Smooth muscle cell (in vitro differentiated cells): Measurements from ENCODE around the gene ZNF205. TPM values are rescaled to one million over a fixed set of nuclear protein-coding genes. Genes with fewer than 3 reads are reported as not detected.

Experiments
- DNase-seq: peaks from one replicate; lab custom pipeline; 2025; ENCODE audit not compliant: unreplicated experiment; lab: John Stamatoyannopoulos, UW
- H2AFZ ChIP-seq: fragments of 200-600 bp; sonication (generic); 2 replicates; pipeline ENCODE4 v1.6.0; 2016; ENCODE audit warnings: antibody characterized with exemption, low read depth, mild to moderate bottlenecking
- H3F3A ChIP-seq: fragments of 200-600 bp; sonication (generic); 2 replicates; pipeline ENCODE4 v1.6.0; 2017; ENCODE audit warnings: antibody characterized with exemption, low read depth
- H3K27ac ChIP-seq: fragments of 200-600 bp; sonication (generic); 2 replicates; pipeline ENCODE4 v1.5.1; 2016; ENCODE audit warnings: low read depth, mild to moderate bottlenecking
- H3K27me3 ChIP-seq: fragments of 200-600 bp; sonication (generic); 2 replicates; pipeline ENCODE4 v1.6.1; 2016; ENCODE audit warnings: low read depth, mild to moderate bottlenecking
- H3K36me3 ChIP-seq: fragments of 200-600 bp; sonication (generic); 2 replicates; pipeline ENCODE4 v1.5.1; 2016; ENCODE audit warnings: low read depth
- H3K4me1 ChIP-seq: fragments of 200-600 bp; sonication (generic); 2 replicates; pipeline ENCODE4 v1.5.1; 2016; ENCODE audit warnings: low read depth
- H3K4me2 ChIP-seq: fragments of 200-600 bp; sonication (generic); 2 replicates; pipeline ENCODE4 v1.6.0; 2016; ENCODE audit warnings: mild to moderate bottlenecking
- H3K4me3 ChIP-seq: fragments of 200-600 bp; sonication (generic); 2 replicates; pipeline ENCODE4 v1.5.1; 2016; ENCODE audit warnings: mild to moderate bottlenecking
- H3K79me2 ChIP-seq: fragments of 200-600 bp; sonication (generic); 2 replicates; pipeline ENCODE4 v1.6.0; 2016; ENCODE audit warnings: low read depth, mild to moderate bottlenecking
- H3K9ac ChIP-seq: fragments of 200-600 bp; sonication (generic); 2 replicates; pipeline ENCODE4 v1.6.0; 2016; ENCODE audit warnings: low read depth
- H3K9me3 ChIP-seq: fragments of 200-600 bp; sonication (generic); replicated peaks from 2 replicates; pipeline ENCODE4 v1.5.1; 2016; ENCODE audit warnings: low read depth
- H4K20me1 ChIP-seq: fragments of 200-600 bp; sonication (generic); 2 replicates; pipeline ENCODE4 v1.6.0; 2016; ENCODE audit warnings: low read depth
- CTCF ChIP-seq: fragments of 200-600 bp; sonication (generic); IDR thresholded peaks from 2 replicates; pipeline ENCODE4 v1.5.1; 2017; ENCODE audit warnings: borderline replicate concordance, mild to moderate bottlenecking, antibody characterized with exemption; ENCODE audit not compliant: insufficient read depth, poor library complexity, severe bottlenecking
- WGBS: methylation state at CpG from one replicate; pipeline ENCODE4 v1.1.7; 2016; ENCODE audit warnings: low lambda C conversion rate; 5-methylcytosine and 5-hydroxymethylcytosine counted together
- polyA plus RNA-seq: library from polyadenylated mRNA; unstranded; fragments of >200 nt; fragmentation: Nextera tagmentation; extraction: Ambion mirVana; gene quantifications from 2 replicates; pipeline ENCODE4 v1.2.1, GENCODE V29; 2016
- total RNA-seq: library from RNA; depleted of rRNA; stranded (reverse); fragments of >200 nt; gene quantifications from 2 replicates; pipeline ENCODE4 v1.2.3, GENCODE V29; 2014

ZNF205 gene
- total and polyA plus RNA-seq, 2 experiments from 2014 or later = 7.2 to 11.9 TPM

GRCh38 chr16:3152277-3152990 lies 40.0 kb downstream of the ZNF205 start:
- peak overlapping the region; percentile 49 for H3K4me3 ChIP-seq
- H3K4me2 ChIP-seq = peak overlapping the region; percentile 72
- H3K27me3 ChIP-seq = no peaks in the 10 kb centered on the region
- 2% methylated on average over 42 of the region's 42 CpGs for WGBS
- H2AFZ ChIP-seq = peak overlapping the region; percentile 61
- DNase-seq = peak; percentile 76
- no peaks in the 10 kb centered on the region for H3K9me3 ChIP-seq
- H3K79me2 ChIP-seq = no peaks in the 10 kb centered on the region
- H3K36me3 ChIP-seq = no peaks in the 10 kb centered on the region
- no peaks in the 10 kb centered on the region for H4K20me1 ChIP-seq
- TF ChIP-seq CTCF = peak; percentile 5
- H3F3A ChIP-seq = peaks cover 36% of the 10 kb centered on the region
- H3K4me1 ChIP-seq = no peaks in the 10 kb centered on the region
- H3K9ac ChIP-seq = no peak overlapping the region
- H3K27ac ChIP-seq = peak overlapping the region; percentile 8

GRCh38 chr16:3152991-3153368 lies 40.6 kb downstream of the ZNF205 start:
- Histone ChIP-seq H3K79me2 (no peaks in the 10 kb centered on the region), H3K9me3 (no peaks in the 10 kb centered on the region), H3K4me2 (no peak overlapping the region), H4K20me1 (no peaks in the 10 kb centered on the region), H3F3A (peaks cover 36% of the 10 kb centered on the region), H3K27ac (no peak overlapping the region), H3K27me3 (no peaks in the 10 kb centered on the region), H3K4me1 (no peaks in the 10 kb centered on the region), H3K4me3 (peak overlapping the region; percentile 49), H2AFZ (no peak overlapping the region), H3K9ac (no peak overlapping the region), H3K36me3 (no peaks in the 10 kb centered on the region)
- WGBS = 16% methylated on average over 8 of the region's 8 CpGs
- DNase-seq = no peak
- TF ChIP-seq CTCF = no peak

GRCh38 chr16:3155181-3155580 lies 42.8 kb downstream of the ZNF205 start:
- no peak overlapping the region for H3K9ac ChIP-seq
- no peak overlapping the region for H3K4me2 ChIP-seq
- no peaks in the 10 kb centered on the region for H4K20me1 ChIP-seq
- no peak for DNase-seq
- H3K9me3 ChIP-seq = no peaks in the 10 kb centered on the region
- H3K79me2 ChIP-seq = no peaks in the 10 kb centered on the region
- peaks cover 36% of the 10 kb centered on the region for H3F3A ChIP-seq
- TF ChIP-seq CTCF = no peak
- no peaks in the 10 kb centered on the region for H3K27me3 ChIP-seq
- no peaks in the 10 kb centered on the region for H3K36me3 ChIP-seq
- no peak overlapping the region for H3K4me3 ChIP-seq
- no peak overlapping the region for H3K27ac ChIP-seq
- no peaks in the 10 kb centered on the region for H3K4me1 ChIP-seq
- 66% methylated on average over 2 of the region's 2 CpGs for WGBS
- no peak overlapping the region for H2AFZ ChIP-seq

GRCh38 chr16:3155972-3156371 lies 43.6 kb downstream of the ZNF205 start:
- Histone ChIP-seq H3K9me3 (no peaks in the 10 kb centered on the region), H4K20me1 (no peaks in the 10 kb centered on the region), H3K4me3 (no peak overlapping the region), H3K27me3 (no peaks in the 10 kb centered on the region), H2AFZ (no peak overlapping the region), H3K4me1 (no peaks in the 10 kb centered on the region), H3F3A (peaks cover 36% of the 10 kb centered on the region), H3K27ac (no peak overlapping the region), H3K9ac (no peak overlapping the region), H3K4me2 (no peak overlapping the region), H3K79me2 (no peaks in the 10 kb centered on the region), H3K36me3 (no peaks in the 10 kb centered on the region)
- 82% methylated on average over 3 of the region's 3 CpGs for WGBS
- no peak for TF ChIP-seq CTCF
- DNase-seq = no peak
